ENCODE measurements around the gene CCR4. TPM values are rescaled to one million over a fixed set of nuclear protein-coding genes. Genes with fewer than 3 reads are reported as not detected.

CCR4 gene
- total and polyA plus RNA-seq, 2 of the 4 experiments (the other 2 are of a cell fraction): not detected

Other genes starting within 250 kb of the CCR4 start
- gene TRIM71, start 133.6 kb upstream of the CCR4 start, total RNA-seq (2012; rRNA removed): not detected in 2 replicates
- gene TRIM71, start 133.6 kb upstream of the CCR4 start, polyA plus RNA-seq (2012; rRNA removed): not detected in 2 replicates
- gene GLB1, start 145.5 kb downstream of the CCR4 start, total RNA-seq (2012; rRNA removed): 21.9 and 22.6 TPM in 2 replicates
- 58.9 and 59.6 TPM in 2 replicates for gene GLB1, start 145.5 kb downstream of the CCR4 start, polyA plus RNA-seq (2012; rRNA removed)
- gene TMPPE, start 145.5 kb downstream of the CCR4 start, total RNA-seq (2012; rRNA removed): 3.0 and 3.3 TPM in 2 replicates
- 1.8 and 2.2 TPM in 2 replicates for gene TMPPE, start 145.5 kb downstream of the CCR4 start, polyA plus RNA-seq (2012; rRNA removed)
- gene CRTAP, start 162.4 kb downstream of the CCR4 start, total RNA-seq (2012; rRNA removed): 86.9 and 108 TPM in 2 replicates
- gene CRTAP, start 162.4 kb downstream of the CCR4 start, polyA plus RNA-seq (2012; rRNA removed): 205 and 208 TPM in 2 replicates